ENCODE results near the gene RAD54L. TPM values are rescaled to one million over a fixed set of nuclear protein-coding genes. Genes with fewer than 3 reads are reported as not detected.

Gene RAD54L
- total RNA-seq, 4 donors from 2014 or later = 9.2 TPM; not detected in 3

- TF ChIP-seq CTCF (IDR thresholded peaks at IDR 0.05) = no peak
- TF ChIP-seq EP300 (IDR thresholded peaks at IDR 0.05) = no peak
- TF ChIP-seq POLR2A (IDR thresholded peaks at IDR 0.05) = no peak
- no peak for TF ChIP-seq POLR2AphosphoS5 (IDR thresholded peaks at IDR 0.05)
- Histone ChIP-seq H3K4me1 (peaks cover 0 to 64% (median 30%) of the 10 kb centered on the region in 3 donors), H3K27me3 (no peaks in the 10 kb centered on the region)
Measured at GRCh38 chr1:46301406-46301807, 53.8 kb downstream of the RAD54L start.

GRCh38 chr1:46301808-46302640, 54.5 kb downstream of the RAD54L start:
- H3K27me3 ChIP-seq = no peaks in the 10 kb centered on the region
- peaks cover 0 to 10% of the 10 kb centered on the region in 2 donors for H3K36me3 ChIP-seq
- no peaks in the 10 kb centered on the region for H3K9me3 ChIP-seq
- ATAC-seq = peak; percentile 19
- H3K27ac ChIP-seq = peak overlapping the region; percentile 89 to 99 (median 98)
- WGBS, 2 donors (ENCODE audit: low coverage in 1 of 2) = 0% methylated on average over 11 to 29 of the region's 79 CpGs
- peak overlapping the region; percentile 67 to 90 for H3K4me3 ChIP-seq
- H3K4me1 ChIP-seq = peaks cover 0 to 70% (median 30%) of the 10 kb centered on the region in 3 donors
- TF ChIP-seq POLR2AphosphoS5 (IDR thresholded peaks at IDR 0.05) (no peak), EP300 (IDR thresholded peaks at IDR 0.05) (no peak), CTCF (IDR thresholded peaks at IDR 0.05) (peak in 2 of 4 experiments; percentile 32 to 42)

More at GRCh38 chr1:46301406-46301807, 53.8 kb downstream of the RAD54L start:
- H3K4me3 ChIP-seq = peak overlapping the region; percentile 67 to 90
- 0 to 9% methylated on average over 3 to 14 of the region's 17 CpGs for WGBS, 2 donors (ENCODE audit: low coverage in 1 of 2)
- peak overlapping the region; percentile 89 to 99 (median 98) for H3K27ac ChIP-seq
- no peaks in the 10 kb centered on the region for H3K9me3 ChIP-seq
- no peak for ATAC-seq
- peaks cover 0 to 17% of the 10 kb centered on the region in 2 donors for H3K36me3 ChIP-seq

- TF ChIP-seq POLR2A (IDR thresholded peaks at IDR 0.05) (no peak), POLR2AphosphoS5 (IDR thresholded peaks at IDR 0.05) (no peak), EP300 (IDR thresholded peaks at IDR 0.05) (no peak), CTCF (IDR thresholded peaks at IDR 0.05) (no peak)
- peak; percentile 32 for ATAC-seq
- peaks cover 0 to 4% of the 10 kb centered on the region in 2 donors for H3K36me3 ChIP-seq
- H3K4me3 ChIP-seq = peak overlapping the region; percentile 67 to 90
- H3K27ac ChIP-seq = peak overlapping the region; percentile 89 to 99 (median 98)
- WGBS, 2 donors (ENCODE audit: low coverage in 1 of 2) = no CpG with 5 or more reads among the region's 32 CpGs
- no peaks in the 10 kb centered on the region for H3K27me3 ChIP-seq
- H3K4me1 ChIP-seq = peaks cover 0 to 76% (median 30%) of the 10 kb centered on the region in 3 donors
- H3K9me3 ChIP-seq = no peaks in the 10 kb centered on the region
Measured at GRCh38 chr1:46302641-46303037, 55.1 kb downstream of the RAD54L start.

- peak within 1 kb of the TSS; percentile 89 to 99 (median 98) for H3K27ac ChIP-seq
- no peak for TF ChIP-seq EP300 (IDR thresholded peaks at IDR 0.05)
- TF ChIP-seq CTCF (IDR thresholded peaks at IDR 0.05) = no peak
- peak; percentile 87 to 89 for TF ChIP-seq POLR2A (IDR thresholded peaks at IDR 0.05)
- TF ChIP-seq POLR2AphosphoS5 (IDR thresholded peaks at IDR 0.05) = peak; percentile 99
- no peaks in the 10 kb centered on the region for H3K36me3 ChIP-seq
- peaks cover 0 to 79% (median 30%) of the 10 kb centered on the region in 3 donors for H3K4me1 ChIP-seq
- H3K27me3 ChIP-seq = no peaks in the 10 kb centered on the region
- ATAC-seq = peak; percentile 95
- H3K9me3 ChIP-seq = no peaks in the 10 kb centered on the region
- WGBS, 2 donors (ENCODE audit: low coverage in 1 of 2) = 0% methylated on average over 5 to 10 of the region's 61 CpGs
- peak within 1 kb of the TSS; percentile 67 to 90 for H3K4me3 ChIP-seq
Measured at GRCh38 chr1:46303038-46303871, 55.7 kb downstream of the RAD54L start, which contains the start of the genes LRRC41 and UQCRH. Gene LRRC41, minus strand, starts transcription at chr1:46303616. Its CDS starts 294 bp downstream, at chr1:46303322. Gene UQCRH, plus strand, starts transcription at chr1:46303698. Its CDS starts 69 bp downstream, at chr1:46303767.
